ENCODE data around the gene EPHB1. TPM values are rescaled to one million over a fixed set of nuclear protein-coding genes. Genes with fewer than 3 reads are reported as not detected.

The EPHB1 gene
- total RNA-seq, 4 donors from 2014 or later, result 0.08 to 1.1 (median 0.72) TPM

DNA sequence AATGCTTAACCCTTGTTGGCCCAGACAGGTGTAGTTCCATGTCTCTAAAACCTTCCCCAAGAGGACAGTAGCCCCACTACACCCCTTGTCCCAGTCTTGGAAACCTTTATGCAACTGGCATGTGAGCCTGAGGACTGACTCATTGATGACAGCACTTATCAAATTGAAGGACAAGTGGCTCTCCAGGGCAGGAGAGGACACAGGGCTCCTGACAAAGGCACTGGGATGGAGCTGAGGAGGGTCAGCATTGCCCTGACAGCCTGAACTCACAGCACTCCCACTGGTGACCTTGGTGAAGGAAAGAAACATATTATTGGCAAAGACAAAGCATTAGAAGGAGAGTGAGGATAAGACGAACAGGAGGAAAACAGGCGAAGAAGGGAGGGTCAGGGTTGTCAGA lies 139.9 kb downstream of the EPHB1 start:
- Histone ChIP-seq H3K9me3 (no peaks in the 10 kb centered on the region), H3K4me1 (no peaks in the 10 kb centered on the region), H3K27me3 (no peaks in the 10 kb centered on the region), H3K4me3 (no peak overlapping the region), H3K36me3 (no peaks in the 10 kb centered on the region), H3K27ac (no peak overlapping the region)
- TF ChIP-seq, protein P1, sequence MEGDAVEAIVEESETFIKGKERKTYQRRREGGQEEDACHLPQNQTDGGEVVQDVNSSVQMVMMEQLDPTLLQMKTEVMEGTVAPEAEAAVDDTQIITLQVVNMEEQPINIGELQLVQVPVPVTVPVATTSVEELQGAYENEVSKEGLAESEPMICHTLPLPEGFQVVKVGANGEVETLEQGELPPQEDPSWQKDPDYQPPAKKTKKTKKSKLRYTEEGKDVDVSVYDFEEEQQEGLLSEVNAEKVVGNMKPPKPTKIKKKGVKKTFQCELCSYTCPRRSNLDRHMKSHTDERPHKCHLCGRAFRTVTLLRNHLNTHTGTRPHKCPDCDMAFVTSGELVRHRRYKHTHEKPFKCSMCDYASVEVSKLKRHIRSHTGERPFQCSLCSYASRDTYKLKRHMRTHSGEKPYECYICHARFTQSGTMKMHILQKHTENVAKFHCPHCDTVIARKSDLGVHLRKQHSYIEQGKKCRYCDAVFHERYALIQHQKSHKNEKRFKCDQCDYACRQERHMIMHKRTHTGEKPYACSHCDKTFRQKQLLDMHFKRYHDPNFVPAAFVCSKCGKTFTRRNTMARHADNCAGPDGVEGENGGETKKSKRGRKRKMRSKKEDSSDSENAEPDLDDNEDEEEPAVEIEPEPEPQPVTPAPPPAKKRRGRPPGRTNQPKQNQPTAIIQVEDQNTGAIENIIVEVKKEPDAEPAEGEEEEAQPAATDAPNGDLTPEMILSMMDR (IDR thresholded peaks at IDR 0.05), result no peak
- TF ChIP-seq POLR2A (IDR thresholded peaks at IDR 0.05), result no peak
- WGBS, 2 donors, result 69% methylated on average over 2 of the region's 2 CpGs
- no peak for DNase-seq
- intact Hi-C loops (cut with DNase I), result no loop called here

DNA sequence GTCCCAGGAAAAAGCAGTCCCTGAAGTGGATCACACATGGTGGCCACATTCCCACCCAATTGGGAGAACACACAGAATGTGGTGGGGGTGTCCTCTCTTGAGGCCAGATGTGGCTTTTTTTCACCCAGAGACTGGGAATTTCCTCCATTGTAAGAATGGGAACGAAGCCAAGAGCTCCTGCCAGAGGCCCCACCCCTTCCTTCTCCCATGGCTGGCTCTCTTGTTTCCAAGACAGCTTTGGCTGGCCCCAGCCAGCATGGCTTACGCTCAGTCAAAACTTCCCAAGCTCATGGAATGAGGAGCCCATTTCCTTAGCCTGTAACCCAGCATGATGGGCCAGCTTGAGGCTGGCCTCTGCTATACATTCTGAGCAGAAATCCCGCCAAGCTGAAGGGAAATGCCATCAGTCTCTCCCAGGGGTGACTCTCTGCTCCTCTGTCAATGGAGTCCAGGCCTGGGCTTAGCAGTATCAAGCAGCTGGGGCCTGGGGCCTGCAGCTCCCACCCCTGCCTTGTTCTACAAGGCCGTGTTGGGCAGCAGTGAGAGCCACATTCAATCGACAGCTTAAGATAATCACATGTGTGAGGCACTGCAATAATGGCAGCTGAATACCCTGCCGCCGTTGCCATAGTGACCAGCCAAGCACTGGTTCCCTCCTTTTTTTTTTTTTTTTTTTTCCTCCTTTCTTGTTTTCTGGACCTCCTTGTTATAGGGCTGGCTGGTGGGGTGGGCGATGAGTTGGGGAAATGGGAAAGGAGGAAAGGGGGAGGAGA lies 142.4 kb downstream of the EPHB1 start:
- Histone ChIP-seq H3K4me3 (no peak overlapping the region), H3K27ac (no peak overlapping the region), H3K27me3 (no peaks in the 10 kb centered on the region), H3K4me1 (no peaks in the 10 kb centered on the region), H3K36me3 (no peaks in the 10 kb centered on the region), H3K9me3 (no peaks in the 10 kb centered on the region)
- intact Hi-C loops (cut with DNase I), result no loop called here
- no peak for TF ChIP-seq POLR2A (IDR thresholded peaks at IDR 0.05)
- TF ChIP-seq, protein P1 (IDR thresholded peaks at IDR 0.05), result no peak
- DNase-seq, result no peak
- 40 to 51% methylated on average over 6 to 8 of the region's 8 CpGs for WGBS, 2 donors

DNA sequence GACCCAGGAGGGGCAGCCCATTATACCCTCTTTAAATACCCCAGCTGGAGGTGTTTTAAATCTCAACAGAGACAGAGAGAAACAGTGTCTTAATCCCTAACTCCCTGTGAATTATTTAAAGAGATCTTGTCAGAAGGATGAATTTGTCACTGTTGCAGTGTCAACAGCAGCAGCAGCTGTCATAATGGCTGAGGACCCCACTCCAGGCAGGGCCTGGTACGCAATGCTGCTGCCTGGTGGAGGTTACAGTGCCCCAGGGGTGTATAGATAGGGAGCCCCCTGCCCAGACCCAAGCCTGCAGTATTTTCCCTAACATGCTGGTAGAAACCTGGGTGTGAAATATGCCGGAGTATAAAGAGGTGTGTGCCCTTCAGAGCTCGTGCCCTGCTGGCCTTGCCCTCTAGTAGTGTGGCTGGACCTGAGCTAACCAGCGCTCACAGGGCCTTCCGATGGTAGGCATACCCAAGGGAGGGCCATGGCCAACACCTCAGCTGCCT lies 143.0 kb downstream of the EPHB1 start:
- Histone ChIP-seq H3K27ac (no peak overlapping the region), H3K9me3 (no peaks in the 10 kb centered on the region), H3K27me3 (no peaks in the 10 kb centered on the region), H3K4me1 (no peaks in the 10 kb centered on the region), H3K4me3 (no peak overlapping the region), H3K36me3 (no peaks in the 10 kb centered on the region)
- intact Hi-C loops (cut with DNase I), result no loop called here
- WGBS, 2 donors, result 100% methylated on average over 1 of the region's 5 CpGs; no CpG with 5 or more reads in 1 of the 2 donors
- TF ChIP-seq, protein P1 (IDR thresholded peaks at IDR 0.05), result no peak
- no peak for TF ChIP-seq POLR2A (IDR thresholded peaks at IDR 0.05)
- DNase-seq, result no peak

DNA sequence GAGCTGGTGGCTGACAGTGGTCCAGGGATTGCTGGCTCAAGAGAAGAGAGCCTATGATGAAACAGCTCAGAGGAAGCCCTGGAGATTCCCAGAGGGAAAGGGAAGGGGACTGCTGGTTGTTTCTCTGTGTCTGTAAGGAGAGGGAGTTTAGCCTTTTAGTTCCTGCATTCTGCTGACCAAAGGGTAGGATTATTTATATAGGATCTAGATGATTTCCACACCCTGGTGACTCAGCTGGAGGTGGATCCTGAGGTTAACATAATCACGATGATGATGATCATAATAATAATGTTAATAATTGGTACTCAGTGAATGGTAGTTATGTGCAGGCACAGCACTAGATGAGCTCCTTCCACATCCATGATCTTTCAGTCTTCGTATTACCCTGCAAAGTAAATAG lies 144.9 kb downstream of the EPHB1 start:
- Histone ChIP-seq H3K4me3 (no peak overlapping the region), H3K36me3 (no peaks in the 10 kb centered on the region), H3K27me3 (no peaks in the 10 kb centered on the region), H3K27ac (no peak overlapping the region), H3K4me1 (no peaks in the 10 kb centered on the region), H3K9me3 (no peaks in the 10 kb centered on the region)
- intact Hi-C loops (cut with DNase I), result no loop called here
- no peak for TF ChIP-seq POLR2A (IDR thresholded peaks at IDR 0.05)
- TF ChIP-seq, protein P1 (IDR thresholded peaks at IDR 0.05), result no peak
- DNase-seq, result no peak
- 59 to 64% methylated on average over 2 of the region's 2 CpGs for WGBS, 2 donors

DNA sequence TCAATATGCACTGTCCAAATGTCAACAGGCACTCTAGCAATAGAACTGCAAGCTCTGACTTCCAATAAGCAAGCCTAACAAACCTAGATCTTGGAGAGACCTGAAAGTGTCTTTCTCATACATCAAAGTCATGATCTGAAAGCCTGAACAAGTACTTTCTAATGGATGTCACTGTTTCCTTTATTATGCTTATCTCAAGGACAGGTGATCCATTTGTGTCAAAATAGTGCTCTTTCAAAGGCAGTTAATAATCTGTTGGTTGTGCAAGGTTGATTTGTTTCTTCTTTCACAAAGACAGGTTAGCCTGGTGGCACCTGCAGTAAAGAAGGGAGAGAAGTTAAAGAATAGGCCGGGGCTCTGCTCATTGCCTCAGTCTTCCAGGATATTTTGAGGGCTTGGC lies 146.8 kb downstream of the EPHB1 start:
- 58 to 78% methylated on average over 1 of the region's 1 CpG for WGBS, 2 donors
- H3K36me3 ChIP-seq, result no peaks in the 10 kb centered on the region
- DNase-seq, result no peak
- intact Hi-C loops (cut with DNase I), result no loop called here
- H3K27ac ChIP-seq, result no peak overlapping the region
- no peaks in the 10 kb centered on the region for H3K9me3 ChIP-seq
- no peak overlapping the region for H3K4me3 ChIP-seq
- no peaks in the 10 kb centered on the region for H3K27me3 ChIP-seq
- no peak for TF ChIP-seq POLR2A (IDR thresholded peaks at IDR 0.05)
- no peaks in the 10 kb centered on the region for H3K4me1 ChIP-seq

All from esophagus squamous epithelium (tissue), 5 donors.